KOPT-K1 (cell line): ENCODE data around the gene COL16A1.

Experiments used
- H3K27ac ChIP-seq: fragments of 200-600 bp; sonication (generic); 2 replicates; pipeline ENCODE4 v1.5.1; 2016; ENCODE audit warnings: antibody characterized with exemption, mild to moderate bottlenecking, low read depth, low read length; ENCODE audit not compliant: poor library complexity, severe bottlenecking
- H3K36me3 ChIP-seq: fragments of 200-600 bp; sonication (generic); 2 replicates; pipeline ENCODE4 v1.5.1; 2017; ENCODE audit warnings: antibody characterized with exemption, mild to moderate bottlenecking, low read length, moderate library complexity; ENCODE audit not compliant: insufficient read depth
- H3K9me3 ChIP-seq: fragments of 200-600 bp; sonication (generic); 2 replicates; pipeline ENCODE4 v1.5.1; 2017; ENCODE audit warnings: antibody characterized with exemption, low read length, mild to moderate bottlenecking; ENCODE audit not compliant: insufficient read depth, poor library complexity, severe bottlenecking

COL16A1 gene

GRCh38 chr1:31742462-31743212 lies 38.8 kb upstream of the COL16A1 start:
- Histone ChIP-seq H3K9me3 (no peaks in the 10 kb centered on the region), H3K27ac (no peak overlapping the region), H3K36me3 (peaks cover 5% of the 10 kb centered on the region)

GRCh38 chr1:31739346-31739745 lies 35.5 kb upstream of the COL16A1 start:
- Histone ChIP-seq H3K27ac (peak overlapping the region; percentile 2), H3K36me3 (peaks cover 5% of the 10 kb centered on the region), H3K9me3 (no peaks in the 10 kb centered on the region)

- Histone ChIP-seq H3K9me3 (no peaks in the 10 kb centered on the region), H3K36me3 (peaks cover 8% of the 10 kb centered on the region), H3K27ac (no peak overlapping the region)
These were observed 32.9 kb upstream of the COL16A1 start for GRCh38 chr1:31736675-31737074.

- Histone ChIP-seq H3K27ac (no peak overlapping the region), H3K36me3 (peaks cover 18% of the 10 kb centered on the region), H3K9me3 (no peaks in the 10 kb centered on the region)
These were observed 31.8 kb upstream of the COL16A1 start for GRCh38 chr1:31735571-31735970.

GRCh38 chr1:31734582-31735107 lies 30.8 kb upstream of the COL16A1 start:
- H3K27ac ChIP-seq, result no peak overlapping the region
- H3K9me3 ChIP-seq, result no peaks in the 10 kb centered on the region
- peaks cover 23% of the 10 kb centered on the region for H3K36me3 ChIP-seq

GRCh38 chr1:31733389-31734219 lies 29.8 kb upstream of the COL16A1 start:
- H3K36me3 ChIP-seq, result peaks cover 21% of the 10 kb centered on the region
- H3K9me3 ChIP-seq, result no peaks in the 10 kb centered on the region
- H3K27ac ChIP-seq, result no peak overlapping the region

- peaks cover 18% of the 10 kb centered on the region; the same call in 1 of the 2 replicates for H3K36me3 ChIP-seq
- H3K9me3 ChIP-seq, result no peaks in the 10 kb centered on the region
- no peak overlapping the region for H3K27ac ChIP-seq
These were observed 29.0 kb upstream of the COL16A1 start for GRCh38 chr1:31732751-31733289.

- no peaks in the 10 kb centered on the region for H3K9me3 ChIP-seq
- no peak overlapping the region for H3K27ac ChIP-seq
- peaks cover 21% of the 10 kb centered on the region; the same call in 1 of the 2 replicates for H3K36me3 ChIP-seq
These were observed 28.5 kb upstream of the COL16A1 start for GRCh38 chr1:31732343-31732742.

GRCh38 chr1:31731049-31731565 lies 27.3 kb upstream of the COL16A1 start:
- H3K36me3 ChIP-seq, result peaks cover 31% of the 10 kb centered on the region; the same call in 1 of the 2 replicates
- no peak overlapping the region for H3K27ac ChIP-seq
- H3K9me3 ChIP-seq, result no peaks in the 10 kb centered on the region

GRCh38 chr1:31730336-31731048 lies 26.7 kb upstream of the COL16A1 start:
- Histone ChIP-seq H3K36me3 (peaks cover 31% of the 10 kb centered on the region; the same call in 1 of the 2 replicates), H3K9me3 (no peaks in the 10 kb centered on the region), H3K27ac (no peak overlapping the region)

- Histone ChIP-seq H3K9me3 (no peaks in the 10 kb centered on the region), H3K36me3 (peaks cover 31% of the 10 kb centered on the region; the same call in 1 of the 2 replicates), H3K27ac (no peak overlapping the region)
These were observed 24.0 kb upstream of the COL16A1 start for GRCh38 chr1:31727849-31728248.

- H3K9me3 ChIP-seq, result no peaks in the 10 kb centered on the region
- peaks cover 31% of the 10 kb centered on the region; the same call in 1 of the 2 replicates for H3K36me3 ChIP-seq
- H3K27ac ChIP-seq, result no peak overlapping the region
These were observed 23.4 kb upstream of the COL16A1 start for GRCh38 chr1:31727195-31727594.

- peaks cover 28% of the 10 kb centered on the region; the same call in 1 of the 2 replicates for H3K36me3 ChIP-seq
- no peaks in the 10 kb centered on the region for H3K9me3 ChIP-seq
- no peak overlapping the region for H3K27ac ChIP-seq
These were observed 22.9 kb upstream of the COL16A1 start for GRCh38 chr1:31726715-31727114.

- Histone ChIP-seq H3K27ac (no peak overlapping the region), H3K36me3 (peaks cover 21% of the 10 kb centered on the region; the same call in 1 of the 2 replicates), H3K9me3 (no peaks in the 10 kb centered on the region)
These were observed 22.1 kb upstream of the COL16A1 start for GRCh38 chr1:31725777-31726535.
